ENCODE measurements around the gene HECW1.

The HECW1 gene

DNA sequence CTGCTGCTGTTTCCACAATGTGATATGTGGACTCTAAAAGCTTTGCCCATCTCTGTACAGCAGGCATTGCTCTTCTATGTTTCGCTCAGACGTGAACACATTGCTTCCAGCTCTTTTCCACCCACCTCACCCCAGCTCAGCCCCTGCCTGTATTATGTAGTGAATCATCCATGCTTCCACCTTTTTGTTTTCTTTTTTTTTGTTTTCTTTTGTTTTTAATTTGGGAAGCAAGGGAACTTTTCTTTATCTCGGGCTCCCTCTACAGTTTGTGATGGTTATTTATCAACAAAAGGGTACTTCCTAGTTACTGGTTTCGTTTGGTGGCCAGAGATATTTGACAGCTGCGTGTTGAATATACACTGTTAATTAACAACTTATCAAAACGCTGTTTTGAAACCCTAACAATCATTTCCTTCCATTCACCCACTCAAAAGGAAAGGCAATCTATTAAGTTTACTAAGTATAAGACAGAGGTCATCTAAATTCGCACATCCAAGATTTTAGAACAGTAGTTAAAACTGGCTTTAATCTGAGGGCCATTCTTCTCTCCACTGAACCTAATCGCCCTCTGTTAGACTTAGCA, 342.6 kb downstream of the HECW1 start:
- H3K36me3 ChIP-seq (ENCODE audit: control insufficient read depth, insufficient read depth, low read length), result no peaks in the 10 kb centered on the region
- no peak overlapping the region for H3K9ac ChIP-seq (ENCODE audit: low read length)
- no peaks in the 10 kb centered on the region for H3K9me3 ChIP-seq (ENCODE audit: control insufficient read depth, insufficient read depth, low read depth, low read length)
- peaks cover 4% of the 10 kb centered on the region for H3K4me1 ChIP-seq (ENCODE audit: control insufficient read depth, insufficient read depth, low read length)
- H3K27me3 ChIP-seq (ENCODE audit: control insufficient read depth, insufficient read depth, low read length), result no peaks in the 10 kb centered on the region
- H3K27ac ChIP-seq (ENCODE audit: low read depth, low read length), result no peak overlapping the region
- no peak overlapping the region for H3K4me3 ChIP-seq (ENCODE audit: low read depth, low read length)

DNA sequence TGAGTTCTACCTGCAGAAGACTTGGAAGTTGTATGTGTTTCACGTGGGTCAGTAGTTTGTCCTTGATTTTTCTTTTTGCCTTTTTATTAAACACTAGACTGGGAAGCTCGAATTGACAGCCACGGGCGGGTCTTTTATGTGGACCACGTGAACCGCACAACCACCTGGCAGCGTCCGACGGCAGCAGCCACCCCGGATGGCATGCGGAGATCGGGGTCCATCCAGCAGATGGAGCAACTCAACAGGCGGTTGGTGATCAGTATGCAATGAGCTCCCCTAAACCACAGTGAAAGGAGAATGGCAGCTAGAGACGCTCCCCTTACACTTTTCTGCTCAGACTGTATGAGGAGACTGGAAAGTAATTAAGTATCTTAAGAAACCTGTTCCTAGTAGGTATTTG, 343.8 kb downstream of the HECW1 start:
- Histone ChIP-seq H3K27ac (ENCODE audit: low read depth, low read length) (no peak overlapping the region), H3K4me3 (ENCODE audit: low read depth, low read length) (no peak overlapping the region), H3K9ac (ENCODE audit: low read length) (no peak overlapping the region), H3K27me3 (ENCODE audit: control insufficient read depth, insufficient read depth, low read length) (no peaks in the 10 kb centered on the region), H3K36me3 (ENCODE audit: control insufficient read depth, insufficient read depth, low read length) (no peaks in the 10 kb centered on the region), H3K9me3 (ENCODE audit: control insufficient read depth, insufficient read depth, low read depth, low read length) (no peaks in the 10 kb centered on the region), H3K4me1 (ENCODE audit: control insufficient read depth, insufficient read depth, low read length) (peaks cover 4% of the 10 kb centered on the region)

DNA sequence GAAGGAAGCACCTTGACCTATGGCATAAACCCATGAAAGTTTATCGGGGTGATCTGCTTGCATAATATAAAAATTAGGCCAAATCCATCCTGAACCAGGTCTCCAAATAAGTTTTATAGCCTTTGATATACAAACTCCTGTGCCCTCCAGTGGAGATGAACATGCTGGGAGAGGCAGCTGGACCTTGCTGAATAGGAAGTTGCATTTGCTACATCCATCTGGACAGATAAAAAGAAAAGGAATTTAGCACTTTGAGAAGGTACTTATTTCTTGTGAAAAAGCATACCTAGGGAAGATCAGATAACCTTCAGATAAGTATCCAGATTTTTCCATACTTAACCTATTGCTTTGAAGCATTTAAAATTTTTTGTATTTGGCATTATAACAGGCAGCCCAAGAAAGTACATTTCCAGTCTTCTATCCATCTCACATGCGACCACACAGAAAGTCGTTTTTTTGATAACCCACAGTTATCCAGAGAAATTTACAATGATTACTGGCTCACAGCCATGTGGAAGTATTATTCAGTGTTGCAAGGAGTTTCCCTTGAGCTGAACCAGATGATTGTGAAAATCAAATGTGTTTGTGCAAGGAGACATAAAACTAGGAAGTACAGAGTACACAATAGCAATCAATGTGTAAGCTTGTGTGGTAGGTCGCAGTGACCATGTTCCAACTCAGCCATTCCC, 346.0 kb downstream of the HECW1 start:
- no peaks in the 10 kb centered on the region for H3K36me3 ChIP-seq (ENCODE audit: control insufficient read depth, insufficient read depth, low read length)
- H3K9ac ChIP-seq (ENCODE audit: low read length), result no peak overlapping the region
- H3K27ac ChIP-seq (ENCODE audit: low read depth, low read length), result no peak overlapping the region
- no peaks in the 10 kb centered on the region for H3K27me3 ChIP-seq (ENCODE audit: control insufficient read depth, insufficient read depth, low read length)
- H3K4me3 ChIP-seq (ENCODE audit: low read depth, low read length), result no peak overlapping the region
- H3K9me3 ChIP-seq (ENCODE audit: control insufficient read depth, insufficient read depth, low read depth, low read length), result no peaks in the 10 kb centered on the region
- peaks cover 15% of the 10 kb centered on the region for H3K4me1 ChIP-seq (ENCODE audit: control insufficient read depth, insufficient read depth, low read length)

DNA sequence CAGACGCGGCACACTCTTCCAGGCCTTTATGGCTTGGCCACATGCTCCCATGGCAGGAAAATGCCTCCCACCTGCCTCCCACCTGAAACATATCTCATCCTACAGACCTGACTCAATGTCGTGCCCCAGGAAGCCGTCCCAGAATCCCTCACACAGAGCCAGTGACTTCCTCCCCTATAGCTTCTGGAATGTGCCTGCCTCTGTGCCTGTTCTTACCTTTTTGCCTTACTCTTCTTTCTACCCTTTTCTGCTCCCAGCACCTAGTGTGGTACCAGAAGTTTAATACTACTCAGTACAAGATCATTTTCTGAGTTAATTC, 346.5 kb downstream of the HECW1 start:
- Histone ChIP-seq H3K27ac (ENCODE audit: low read depth, low read length) (no peak overlapping the region), H3K4me1 (ENCODE audit: control insufficient read depth, insufficient read depth, low read length) (peaks cover 19% of the 10 kb centered on the region), H3K4me3 (ENCODE audit: low read depth, low read length) (no peak overlapping the region), H3K36me3 (ENCODE audit: control insufficient read depth, insufficient read depth, low read length) (no peaks in the 10 kb centered on the region), H3K9ac (ENCODE audit: low read length) (no peak overlapping the region), H3K27me3 (ENCODE audit: control insufficient read depth, insufficient read depth, low read length) (no peaks in the 10 kb centered on the region), H3K9me3 (ENCODE audit: control insufficient read depth, insufficient read depth, low read depth, low read length) (no peaks in the 10 kb centered on the region)

DNA sequence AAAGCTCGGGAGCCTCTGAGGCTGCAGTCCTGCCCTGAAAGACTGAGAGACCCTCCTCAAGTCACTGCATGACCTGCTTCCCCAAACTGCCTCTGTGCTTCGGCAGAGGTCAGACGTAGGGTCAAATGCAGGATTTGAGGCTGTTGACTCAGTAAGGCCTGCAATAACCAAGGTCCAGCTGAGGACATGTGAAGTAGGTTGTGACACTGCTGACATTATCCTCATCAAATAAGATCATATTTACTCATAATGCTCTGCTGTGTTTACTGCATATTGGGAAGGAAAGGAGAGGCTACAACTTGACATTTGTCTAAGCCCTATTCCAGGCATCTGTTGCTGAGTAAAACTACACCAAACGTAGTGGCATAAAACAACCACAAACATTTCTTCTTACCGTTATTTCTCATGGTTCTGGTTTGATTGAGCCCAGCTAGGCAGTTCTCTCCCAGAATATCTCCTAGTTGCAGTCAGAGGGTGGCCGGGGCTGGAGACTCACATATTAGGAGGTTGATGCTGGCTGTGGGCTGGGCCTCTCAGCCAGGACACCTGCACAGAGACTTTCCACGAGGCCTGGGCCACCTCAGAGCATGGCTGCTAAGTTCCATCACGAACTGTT, 348.4 kb downstream of the HECW1 start:
- Histone ChIP-seq H3K9ac (ENCODE audit: low read length) (no peak overlapping the region), H3K9me3 (ENCODE audit: control insufficient read depth, insufficient read depth, low read depth, low read length) (no peaks in the 10 kb centered on the region), H3K4me3 (ENCODE audit: low read depth, low read length) (no peak overlapping the region), H3K4me1 (ENCODE audit: control insufficient read depth, insufficient read depth, low read length) (peaks cover 20% of the 10 kb centered on the region), H3K36me3 (ENCODE audit: control insufficient read depth, insufficient read depth, low read length) (no peaks in the 10 kb centered on the region), H3K27ac (ENCODE audit: low read depth, low read length) (no peak overlapping the region), H3K27me3 (ENCODE audit: control insufficient read depth, insufficient read depth, low read length) (no peaks in the 10 kb centered on the region)

DNA sequence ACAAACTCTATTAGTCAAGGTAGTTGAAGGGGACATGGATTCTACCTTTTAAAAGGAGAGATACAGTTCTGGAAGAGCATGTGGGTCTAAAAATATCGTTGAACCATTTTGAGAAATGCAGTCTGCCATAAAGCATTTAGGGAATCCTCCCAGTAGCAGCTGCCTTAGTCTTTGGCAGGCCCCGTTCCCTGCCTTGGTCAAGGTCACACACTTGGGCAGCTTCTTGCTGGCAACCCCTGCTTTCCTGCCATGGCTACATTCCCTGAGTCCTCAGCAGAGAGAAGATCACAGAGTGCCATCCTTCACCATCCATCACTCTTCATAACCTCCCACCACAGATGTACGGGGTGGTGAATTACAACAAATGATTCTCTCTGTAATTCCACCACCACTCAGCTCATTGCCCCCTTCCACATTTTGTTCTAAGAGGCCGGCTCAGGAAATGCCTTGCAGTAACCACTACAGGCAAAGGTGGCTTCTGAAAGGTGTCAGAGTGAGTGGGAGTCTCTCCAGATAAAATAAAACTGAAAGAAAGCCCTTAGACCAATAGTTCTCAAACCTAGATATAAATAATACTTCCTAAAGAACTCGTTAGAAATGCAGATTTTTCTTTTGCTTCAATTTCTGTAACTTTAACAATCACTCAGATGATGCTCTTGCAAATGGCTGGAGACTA, 349.0 kb downstream of the HECW1 start:
- Histone ChIP-seq H3K9ac (ENCODE audit: low read length) (no peak overlapping the region), H3K9me3 (ENCODE audit: control insufficient read depth, insufficient read depth, low read depth, low read length) (no peaks in the 10 kb centered on the region), H3K27ac (ENCODE audit: low read depth, low read length) (no peak overlapping the region), H3K4me1 (ENCODE audit: control insufficient read depth, insufficient read depth, low read length) (peaks cover 24% of the 10 kb centered on the region), H3K36me3 (ENCODE audit: control insufficient read depth, insufficient read depth, low read length) (no peaks in the 10 kb centered on the region), H3K4me3 (ENCODE audit: low read depth, low read length) (no peak overlapping the region), H3K27me3 (ENCODE audit: control insufficient read depth, insufficient read depth, low read length) (no peaks in the 10 kb centered on the region)

DNA sequence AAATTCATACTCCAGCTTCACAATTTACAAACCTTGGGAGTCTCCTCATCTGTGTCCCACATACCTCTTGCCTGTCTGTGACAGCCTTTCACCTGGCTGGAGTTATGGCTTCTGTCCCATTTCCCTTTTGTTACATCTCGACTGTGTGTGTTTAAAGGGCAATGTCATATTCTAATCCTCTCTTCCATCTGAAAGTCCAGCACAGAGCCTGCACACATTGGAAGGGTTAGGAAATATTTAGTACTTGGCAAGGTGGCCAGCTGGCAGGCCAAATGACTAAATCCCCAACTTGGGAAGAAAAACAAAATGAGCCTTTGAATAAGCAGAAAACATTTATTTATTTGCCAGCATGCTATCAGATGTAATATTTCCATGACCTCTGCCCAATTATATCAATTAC, 350.4 kb downstream of the HECW1 start:
- Histone ChIP-seq H3K9me3 (ENCODE audit: control insufficient read depth, insufficient read depth, low read depth, low read length) (no peaks in the 10 kb centered on the region), H3K27me3 (ENCODE audit: control insufficient read depth, insufficient read depth, low read length) (no peaks in the 10 kb centered on the region), H3K36me3 (ENCODE audit: control insufficient read depth, insufficient read depth, low read length) (no peaks in the 10 kb centered on the region), H3K27ac (ENCODE audit: low read depth, low read length) (no peak overlapping the region), H3K4me1 (ENCODE audit: control insufficient read depth, insufficient read depth, low read length) (peaks cover 32% of the 10 kb centered on the region), H3K9ac (ENCODE audit: low read length) (no peak overlapping the region), H3K4me3 (ENCODE audit: low read depth, low read length) (no peak overlapping the region)

DNA sequence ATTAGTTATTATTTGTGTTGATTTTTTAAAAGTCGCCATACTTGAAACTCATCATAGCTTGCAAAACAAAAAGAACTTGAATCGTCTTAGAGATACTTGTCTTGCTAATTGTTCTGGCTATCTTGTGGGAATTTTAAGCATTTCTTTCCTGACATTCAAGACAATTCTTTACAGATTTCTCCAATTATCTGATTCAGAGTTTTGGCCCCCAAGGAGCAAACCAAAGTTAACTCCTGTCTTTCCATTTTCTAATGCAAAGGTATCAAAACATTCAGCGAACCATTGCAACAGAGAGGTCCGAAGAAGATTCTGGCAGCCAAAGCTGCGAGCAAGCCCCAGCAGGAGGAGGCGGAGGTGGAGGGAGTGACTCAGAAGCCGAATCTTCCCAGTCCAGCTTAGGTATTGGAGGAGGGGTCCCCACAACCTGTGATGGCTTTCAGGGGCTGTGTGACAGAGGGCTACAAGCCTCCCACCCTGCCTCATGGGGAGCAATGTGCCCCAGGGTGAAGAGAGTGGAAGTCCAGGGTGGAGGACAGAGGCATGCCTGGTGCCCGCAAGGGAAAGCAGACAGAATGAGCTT, 351.0 kb downstream of the HECW1 start:
- H3K27ac ChIP-seq (ENCODE audit: low read depth, low read length), result no peak overlapping the region
- no peak overlapping the region for H3K9ac ChIP-seq (ENCODE audit: low read length)
- no peak overlapping the region for H3K4me3 ChIP-seq (ENCODE audit: low read depth, low read length)
- H3K9me3 ChIP-seq (ENCODE audit: control insufficient read depth, insufficient read depth, low read depth, low read length), result no peaks in the 10 kb centered on the region
- H3K4me1 ChIP-seq (ENCODE audit: control insufficient read depth, insufficient read depth, low read length), result peaks cover 32% of the 10 kb centered on the region
- no peaks in the 10 kb centered on the region for H3K27me3 ChIP-seq (ENCODE audit: control insufficient read depth, insufficient read depth, low read length)
- no peaks in the 10 kb centered on the region for H3K36me3 ChIP-seq (ENCODE audit: control insufficient read depth, insufficient read depth, low read length)

DNA sequence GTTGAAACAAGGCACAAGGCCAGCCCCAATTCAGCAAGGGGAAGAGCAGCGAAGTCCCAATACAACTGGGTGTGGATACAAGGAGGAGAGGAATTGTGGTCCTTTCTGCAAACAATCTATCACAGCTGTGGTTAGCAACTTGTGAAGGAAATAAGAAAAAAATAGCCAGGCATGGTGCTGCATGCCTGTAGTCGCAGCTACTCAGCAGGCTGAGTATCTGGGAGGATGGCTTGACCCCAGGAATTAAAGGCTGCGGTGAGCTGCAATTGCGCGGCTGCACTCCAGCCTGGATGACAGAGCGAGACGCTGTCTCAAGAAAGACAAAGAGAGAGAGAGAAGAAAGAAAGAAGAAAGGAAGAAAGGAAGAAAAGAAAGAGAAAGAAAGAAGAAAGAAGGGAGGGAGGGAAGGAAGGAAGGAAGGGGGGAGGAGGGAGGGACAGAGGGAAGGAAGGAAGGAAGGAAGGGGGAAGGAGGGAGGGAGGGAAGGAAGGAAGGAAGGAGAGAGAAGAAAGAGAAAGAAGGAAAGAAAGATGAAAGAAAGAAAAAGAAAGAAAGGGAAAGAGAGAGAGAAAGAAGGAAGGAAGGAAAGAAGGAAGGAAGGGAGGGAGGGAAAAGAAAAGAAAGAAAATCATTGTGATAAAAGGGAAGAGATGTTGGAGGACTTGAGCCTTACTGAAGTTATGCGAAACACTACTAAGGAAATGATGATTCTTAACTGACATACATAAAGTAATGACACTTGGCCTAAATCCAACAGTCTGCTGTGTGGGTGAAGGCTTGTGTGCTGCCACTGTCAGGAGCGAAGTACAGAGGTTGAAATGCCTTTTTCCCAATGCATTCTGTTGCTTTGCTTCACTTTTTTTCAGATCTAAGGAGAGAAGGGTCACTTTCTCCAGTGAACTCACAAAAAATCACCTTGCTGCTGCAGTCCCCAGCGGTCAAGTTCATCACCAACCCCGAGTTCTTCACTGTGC, 353.4 kb downstream of the HECW1 start:
- Histone ChIP-seq H3K36me3 (ENCODE audit: control insufficient read depth, insufficient read depth, low read length) (no peaks in the 10 kb centered on the region), H3K4me3 (ENCODE audit: low read depth, low read length) (no peak overlapping the region), H3K9me3 (ENCODE audit: control insufficient read depth, insufficient read depth, low read depth, low read length) (no peaks in the 10 kb centered on the region), H3K4me1 (ENCODE audit: control insufficient read depth, insufficient read depth, low read length) (peaks cover 32% of the 10 kb centered on the region), H3K27ac (ENCODE audit: low read depth, low read length) (no peak overlapping the region), H3K27me3 (ENCODE audit: control insufficient read depth, insufficient read depth, low read length) (no peaks in the 10 kb centered on the region), H3K9ac (ENCODE audit: low read length) (no peak overlapping the region)

DNA sequence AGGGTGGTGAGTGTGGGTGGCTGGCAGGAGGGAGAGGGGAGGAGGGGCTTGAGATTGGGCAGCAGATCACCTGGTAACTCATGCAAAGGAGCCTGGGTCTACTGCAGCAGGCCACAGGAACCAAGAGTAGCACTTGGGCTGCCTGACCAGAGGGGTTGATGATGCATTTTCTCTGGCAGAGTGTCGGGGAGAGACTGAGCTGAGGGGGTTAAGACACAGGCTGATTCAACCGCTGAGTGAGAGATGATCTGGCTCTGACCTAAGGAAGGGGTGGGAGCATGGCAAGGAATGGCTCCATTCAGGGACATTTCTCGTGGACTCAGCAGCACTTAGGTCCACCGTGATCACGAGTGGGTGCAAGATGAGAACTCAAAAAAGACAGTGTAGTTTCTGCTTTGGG, 355.0 kb downstream of the HECW1 start:
- Histone ChIP-seq H3K9me3 (ENCODE audit: control insufficient read depth, insufficient read depth, low read depth, low read length) (no peaks in the 10 kb centered on the region), H3K9ac (ENCODE audit: low read length) (no peak overlapping the region), H3K36me3 (ENCODE audit: control insufficient read depth, insufficient read depth, low read length) (no peaks in the 10 kb centered on the region), H3K27ac (ENCODE audit: low read depth, low read length) (no peak overlapping the region), H3K4me3 (ENCODE audit: low read depth, low read length) (no peak overlapping the region), H3K4me1 (ENCODE audit: control insufficient read depth, insufficient read depth, low read length) (peaks cover 32% of the 10 kb centered on the region), H3K27me3 (ENCODE audit: control insufficient read depth, insufficient read depth, low read length) (no peaks in the 10 kb centered on the region)

All from HUES6 (cell line).